Activated CD8-positive, alpha-beta T cell treated with anti-CD3 and anti-CD28 coated beads for 36 hours (primary cell): ENCODE measurements around the gene FRYL. TPM values are rescaled to one million over a fixed set of nuclear protein-coding genes. Genes with fewer than 3 reads are reported as not detected.
"Not testable (repeated sequence)": the region's sequence is repeated elsewhere in the genome, so short reads cannot be mapped to it uniquely, and the experiment has no call there.

Experiments used
- ATAC-seq: fragments of 200-7000 bp; cut with Tn5 transposase; one replicate; pipeline ENCODE4 v1.10.0; 2021; ENCODE audit warnings: mild to moderate bottlenecking, moderate library complexity
- CTCF ChIA-PET: fragments of 350-600 bp; sonication (Branson Sonifier 250); formaldehyde crosslinking; loops from one replicate; lab custom pipeline; 2021; ENCODE audit warnings: antibody characterized with exemption; lab: Charles Lee
- POLR2A ChIA-PET: fragments of 350-600 bp; sonication (Branson Sonifier 250); formaldehyde crosslinking; loops from one replicate; lab custom pipeline; 2021; ENCODE audit warnings: antibody characterized with exemption; lab: Charles Lee
- DNase-seq: peaks from one replicate; pipeline ENCODE4 v3.0.0-alpha.2; 2020
- H3K27ac Mint-ChIP-seq: one replicate; pipeline ENCODE4 v1.8.0; 2021; ENCODE audit warnings: mild to moderate bottlenecking, mixed read lengths
- H3K27me3 Mint-ChIP-seq: one replicate; pipeline ENCODE4 v1.8.0; 2021; ENCODE audit warnings: mixed read lengths
- H3K36me3 Mint-ChIP-seq: one replicate; pipeline ENCODE4 v1.8.0; 2021; ENCODE audit warnings: low read depth, mixed read lengths
- H3K4me1 Mint-ChIP-seq: one replicate; pipeline ENCODE4 v1.8.0; 2021; ENCODE audit warnings: low read depth, mixed read lengths
- H3K4me3 Mint-ChIP-seq: one replicate; pipeline ENCODE4 v1.8.0; 2021; ENCODE audit warnings: mild to moderate bottlenecking, moderate library complexity, mixed read lengths
- H3K9me3 Mint-ChIP-seq: one replicate; pipeline ENCODE4 v1.8.0; 2021; ENCODE audit warnings: mixed read lengths
- intact Hi-C: fragments of 100-400 bp; cut with micrococcal nuclease; formaldehyde crosslinking; loops from one replicate; pipeline ENCODE4 v1.10.0; 2022
- total RNA-seq, 2 experiments: library from RNA; stranded (reverse); gene quantifications; one replicate each; pipeline ENCODE4 v1.2.3, GENCODE V29; 2021
- TF ChIP-seq, protein P1 (sequence below): fragments of 200-600 bp; IDR thresholded peaks from one replicate; pipeline ENCODE4 v1.8.0; 2022; ENCODE audit warnings: antibody characterized with exemption, mild to moderate bottlenecking

Gene FRYL
- total RNA-seq, 2 experiments from 2014 or later = 66.6 to 73.2 TPM

DNA sequence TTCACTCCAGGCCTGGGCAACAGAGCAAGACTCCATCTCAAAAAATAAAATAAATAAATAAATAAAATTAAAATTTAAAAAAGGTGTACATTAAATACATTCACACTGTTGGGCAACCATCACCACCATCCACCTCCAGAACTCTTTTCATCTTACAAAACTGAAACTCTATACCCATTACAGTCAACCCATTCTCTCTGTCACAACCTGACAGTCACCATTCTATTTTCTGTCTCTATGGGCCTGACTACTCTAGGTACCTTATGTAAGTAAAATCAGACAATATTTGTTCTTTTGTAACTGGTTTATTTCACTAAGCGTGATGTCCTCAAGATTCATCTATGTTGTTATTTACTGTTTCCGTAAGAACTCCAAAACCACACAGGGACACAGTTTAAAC, 59.6 kb downstream of the FRYL start:
- ChIA-PET POLR2A (no interaction called here), CTCF (no interaction called here)
- TF ChIP-seq, protein P1, sequence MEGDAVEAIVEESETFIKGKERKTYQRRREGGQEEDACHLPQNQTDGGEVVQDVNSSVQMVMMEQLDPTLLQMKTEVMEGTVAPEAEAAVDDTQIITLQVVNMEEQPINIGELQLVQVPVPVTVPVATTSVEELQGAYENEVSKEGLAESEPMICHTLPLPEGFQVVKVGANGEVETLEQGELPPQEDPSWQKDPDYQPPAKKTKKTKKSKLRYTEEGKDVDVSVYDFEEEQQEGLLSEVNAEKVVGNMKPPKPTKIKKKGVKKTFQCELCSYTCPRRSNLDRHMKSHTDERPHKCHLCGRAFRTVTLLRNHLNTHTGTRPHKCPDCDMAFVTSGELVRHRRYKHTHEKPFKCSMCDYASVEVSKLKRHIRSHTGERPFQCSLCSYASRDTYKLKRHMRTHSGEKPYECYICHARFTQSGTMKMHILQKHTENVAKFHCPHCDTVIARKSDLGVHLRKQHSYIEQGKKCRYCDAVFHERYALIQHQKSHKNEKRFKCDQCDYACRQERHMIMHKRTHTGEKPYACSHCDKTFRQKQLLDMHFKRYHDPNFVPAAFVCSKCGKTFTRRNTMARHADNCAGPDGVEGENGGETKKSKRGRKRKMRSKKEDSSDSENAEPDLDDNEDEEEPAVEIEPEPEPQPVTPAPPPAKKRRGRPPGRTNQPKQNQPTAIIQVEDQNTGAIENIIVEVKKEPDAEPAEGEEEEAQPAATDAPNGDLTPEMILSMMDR = no peak
- ATAC-seq = peak; percentile 53
- no peak for DNase-seq
- peaks cover 32% of the 10 kb centered on the region for H3K4me1 Mint-ChIP-seq
- intact Hi-C loops = no loop called here
- peaks cover 5% of the 10 kb centered on the region for H3K9me3 Mint-ChIP-seq
- H3K4me3 Mint-ChIP-seq = no peak overlapping the region
- peaks cover 22% of the 10 kb centered on the region for H3K36me3 Mint-ChIP-seq
- H3K27me3 Mint-ChIP-seq = no peaks in the 10 kb centered on the region
- H3K27ac Mint-ChIP-seq = no peak overlapping the region

- TF ChIP-seq, protein P1 = no peak
- Mint-ChIP-seq H3K27me3 (no peaks in the 10 kb centered on the region), H3K9me3 (peaks cover 5% of the 10 kb centered on the region), H3K36me3 (peaks cover 20% of the 10 kb centered on the region), H3K4me1 (peaks cover 24% of the 10 kb centered on the region), H3K4me3 (no peak overlapping the region), H3K27ac (no peak overlapping the region)
- ChIA-PET POLR2A (no interaction called here), CTCF (no interaction called here)
- intact Hi-C loops = no loop called here
- DNase-seq (no peak), ATAC-seq (no peak)
Measured at GRCh38 chr4:48718818-48719465, 61.1 kb downstream of the FRYL start.

- Mint-ChIP-seq H3K4me1 (peaks cover 25% of the 10 kb centered on the region), H3K36me3 (peaks cover 24% of the 10 kb centered on the region)
- CTCF ChIA-PET, H3K27me3 Mint-ChIP-seq, H3K27ac Mint-ChIP-seq, DNase-seq, intact Hi-C loops, ATAC-seq, H3K9me3 Mint-ChIP-seq, H3K4me3 Mint-ChIP-seq, POLR2A ChIA-PET: not testable (repeated sequence)
Measured at GRCh38 chr4:48716285-48716684, 63.8 kb downstream of the FRYL start.

DNA sequence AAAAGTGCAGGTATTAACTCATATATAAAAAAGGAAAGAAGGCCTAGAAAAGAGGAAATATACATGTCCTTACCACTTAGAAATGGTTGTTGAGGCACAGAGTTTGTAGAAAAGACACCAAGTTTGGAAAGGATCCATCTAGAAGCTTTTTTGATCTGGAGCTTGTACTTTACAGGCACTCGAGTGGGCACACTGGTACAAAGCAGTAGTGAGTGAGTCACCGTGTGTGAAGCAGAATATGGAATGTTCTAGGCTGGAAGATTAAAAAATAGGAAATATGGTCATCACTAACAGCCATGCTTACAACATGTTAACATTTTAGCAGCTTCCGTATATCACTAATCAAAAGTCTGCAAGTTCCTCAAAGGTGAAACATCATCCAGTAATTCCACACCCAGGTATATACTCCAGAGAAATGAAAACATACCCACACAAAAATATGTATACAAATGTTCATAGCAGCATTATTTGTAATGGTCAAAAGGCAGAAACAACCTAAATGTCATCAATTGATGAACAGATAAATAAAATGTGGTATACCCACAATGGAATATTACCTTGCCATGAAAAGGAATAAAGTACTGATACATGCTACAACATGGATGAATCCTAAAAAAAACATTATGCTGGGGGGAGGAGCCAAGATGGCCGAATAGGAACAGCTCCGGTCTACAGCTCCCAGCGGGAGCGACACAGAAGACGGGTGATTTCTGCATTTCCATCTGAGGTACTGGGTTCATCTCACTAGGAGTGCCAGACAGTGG, 69.5 kb downstream of the FRYL start:
- ChIA-PET CTCF (no interaction called here), POLR2A (no interaction called here)
- DNase-seq = no peak
- Mint-ChIP-seq H3K27ac (no peak overlapping the region), H3K36me3 (peaks cover 38% of the 10 kb centered on the region), H3K9me3 (peaks cover 8% of the 10 kb centered on the region), H3K27me3 (no peaks in the 10 kb centered on the region), H3K4me1 (peaks cover 32% of the 10 kb centered on the region), H3K4me3 (no peak overlapping the region)
- ATAC-seq = no peak
- TF ChIP-seq, protein P1 = no peak
- intact Hi-C loops = no loop called here

- peaks cover 39% of the 10 kb centered on the region for H3K36me3 Mint-ChIP-seq
- intact Hi-C loops = no loop called here
- POLR2A ChIA-PET = interaction anchor here (0.6 kb wide), 1 partner anchor 124 kb away, joined by 3 read pairs; no protein-coding TSS in a partner anchor
- H3K27ac Mint-ChIP-seq = no peak overlapping the region
- ATAC-seq (no peak), DNase-seq (no peak)
- H3K9me3 Mint-ChIP-seq = peaks cover 8% of the 10 kb centered on the region
- CTCF ChIA-PET = no interaction called here
- no peaks in the 10 kb centered on the region for H3K27me3 Mint-ChIP-seq
- H3K4me1 Mint-ChIP-seq = peaks cover 33% of the 10 kb centered on the region
- H3K4me3 Mint-ChIP-seq = no peak overlapping the region
- TF ChIP-seq, protein P1 = no peak
Measured at GRCh38 chr4:48709901-48710300, 70.2 kb downstream of the FRYL start.
